GM19328 (cell line): ENCODE results near the gene SLIT3.
A peak's percentile ranks its signal among the peaks of the same experiment; 100 is the strongest.

Source experiments
- ATAC-seq: cut with Tn5 transposase; IDR thresholded peaks from one replicate; pipeline ENCODE4 v1.9.1; 2021; ENCODE audit warnings: mild to moderate bottlenecking, moderate library complexity; ENCODE audit not compliant: unreplicated experiment

The SLIT3 gene

DNA sequence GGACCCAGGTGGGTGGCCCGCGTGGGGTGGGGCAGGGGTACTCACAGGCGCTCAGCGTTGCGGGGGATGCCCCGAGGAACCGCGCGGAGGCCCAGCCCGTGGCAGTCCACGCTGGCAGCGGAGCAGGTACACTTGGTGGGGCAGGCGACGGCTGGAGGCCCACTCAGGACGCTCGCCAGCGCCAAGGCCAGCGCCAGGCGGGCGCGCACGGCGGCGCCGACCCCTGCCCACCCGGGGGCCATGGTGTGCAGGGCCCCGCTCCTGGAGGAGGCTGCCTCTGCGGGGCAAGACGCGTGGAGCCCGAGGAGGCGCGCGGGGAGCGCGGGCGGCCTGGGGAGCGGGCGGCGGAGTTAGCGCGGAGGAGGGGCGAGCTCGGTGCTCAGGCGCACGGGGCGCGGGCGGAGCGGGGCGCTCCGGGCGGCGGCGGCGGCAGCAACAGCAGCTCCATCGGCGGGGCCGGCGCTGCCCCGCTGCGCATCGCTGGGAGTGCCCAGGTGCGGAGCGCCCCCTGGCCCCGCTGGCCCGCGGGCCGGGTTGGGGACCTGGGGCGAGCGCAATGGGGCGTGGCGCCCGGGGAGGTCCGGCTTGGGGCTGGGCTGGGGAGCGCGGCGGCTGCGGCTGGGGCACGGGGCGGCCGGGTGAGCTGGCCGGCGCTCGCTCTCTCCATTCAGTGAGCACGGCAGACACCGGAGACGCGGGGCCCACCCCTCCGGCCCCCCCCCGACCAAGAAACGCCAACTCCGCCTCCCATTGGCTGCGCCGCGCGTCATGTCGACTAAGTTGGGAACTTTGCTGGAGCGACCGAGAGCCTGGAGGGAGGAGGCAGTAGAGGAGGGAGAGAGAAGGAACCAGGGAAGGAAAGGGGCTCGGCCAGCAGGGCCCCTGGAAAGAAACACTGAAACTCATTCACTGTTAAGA is at the start of gene SLIT3:
Gene SLIT3, minus strand, starts transcription at position 672 of the 918 bp plus-strand sequence. Its CDS starts 430 bp downstream, at position 242.
- ATAC-seq: no peak

DNA sequence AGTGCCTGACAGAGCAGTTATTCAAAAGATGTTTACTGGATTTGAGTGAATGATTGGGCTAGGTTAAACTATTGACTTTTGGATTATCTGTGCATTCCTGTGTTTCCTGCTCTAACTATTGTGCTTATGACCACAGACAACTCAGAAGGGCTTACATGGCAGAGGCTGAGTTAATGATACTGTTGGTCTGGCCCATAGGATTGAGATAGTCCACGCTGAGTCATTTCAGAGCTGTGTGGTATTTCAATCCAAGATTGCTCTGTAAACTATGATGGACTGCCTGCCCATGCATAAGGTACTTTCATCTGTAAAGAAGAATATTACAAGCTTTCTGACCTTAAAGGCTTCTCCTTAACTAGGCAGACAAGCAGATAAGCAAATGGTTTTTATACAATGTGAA is 49.1 kb upstream of the SLIT3 start:
- ATAC-seq: no peak

DNA sequence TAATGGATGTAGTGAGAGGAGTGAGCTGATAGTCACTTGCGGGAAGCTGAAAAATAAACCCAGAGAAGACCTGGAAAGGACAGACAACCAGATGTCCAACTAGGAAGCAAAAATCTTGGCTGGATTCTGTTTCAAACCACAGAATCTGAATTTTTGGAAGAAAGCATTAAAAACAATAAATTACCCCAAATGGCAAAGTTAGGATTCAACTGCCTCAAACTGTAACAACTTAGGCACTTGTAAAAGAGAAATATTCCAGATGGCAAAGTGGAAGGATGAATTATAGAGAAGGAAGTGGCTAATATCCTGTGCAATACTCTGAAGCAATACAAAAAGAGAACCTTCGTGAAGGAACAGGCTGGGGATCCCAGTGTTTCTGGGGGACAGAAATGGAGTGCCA is 46.8 kb upstream of the SLIT3 start:
- ATAC-seq: no peak

DNA sequence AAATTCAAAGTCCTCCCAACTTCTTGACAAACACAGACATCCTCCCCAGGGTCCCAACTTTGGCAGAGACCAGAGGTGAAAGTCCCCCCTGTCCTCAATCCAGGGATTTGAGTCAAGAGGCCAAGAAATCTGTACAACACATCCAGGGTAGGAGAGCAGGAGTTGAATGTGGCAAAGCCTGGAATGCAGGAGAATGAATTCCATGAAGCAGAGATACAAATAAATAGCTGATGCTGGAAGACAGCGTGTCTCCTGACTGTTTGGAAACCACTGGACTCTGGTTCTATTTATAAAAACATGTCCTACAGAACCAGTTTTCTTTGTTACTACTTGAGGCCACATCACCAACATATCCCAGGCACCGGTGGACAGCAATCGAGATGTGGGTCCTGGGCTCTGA is 43.7 kb upstream of the SLIT3 start:
- ATAC-seq: no peak

DNA sequence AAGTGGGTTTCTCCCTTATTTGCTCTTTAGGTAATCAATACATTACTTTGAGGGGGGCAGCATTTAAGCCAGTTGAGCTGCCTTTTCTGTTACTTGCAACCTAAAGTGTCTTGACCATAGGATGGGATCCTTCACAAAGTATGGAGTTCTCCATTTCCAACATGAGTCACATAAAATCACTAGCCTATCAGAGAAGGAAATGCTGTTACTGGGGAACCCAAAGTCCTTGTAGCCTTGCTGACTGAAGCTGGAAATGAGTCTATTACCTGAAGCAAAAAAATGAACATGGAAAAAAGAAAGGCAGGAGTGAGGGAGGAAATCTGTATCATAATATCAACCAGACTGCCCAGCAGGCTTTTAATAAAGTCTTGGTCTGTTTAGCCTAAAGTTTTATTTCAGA is 42.8 kb upstream of the SLIT3 start:
- no peak for ATAC-seq

DNA sequence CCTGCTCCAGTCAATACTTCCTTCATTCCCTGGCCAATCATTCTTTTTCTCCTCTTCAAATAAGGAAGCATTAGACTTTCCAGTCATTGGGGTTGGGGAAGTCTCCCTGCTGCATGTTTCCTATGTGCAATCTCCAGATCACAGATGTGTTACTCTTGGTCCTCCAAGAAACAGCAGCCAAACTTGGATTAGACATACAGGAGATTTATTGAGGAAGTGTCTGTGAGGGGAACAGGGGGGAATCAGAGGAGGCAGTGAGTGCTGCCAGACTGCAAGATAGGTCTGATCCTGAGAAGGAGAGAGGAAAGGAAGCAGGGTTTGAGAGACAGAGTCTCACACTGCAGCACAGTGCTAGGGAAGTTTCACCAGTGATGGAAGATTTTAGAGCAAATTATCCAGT is 40.6 kb upstream of the SLIT3 start:
- no peak for ATAC-seq

DNA sequence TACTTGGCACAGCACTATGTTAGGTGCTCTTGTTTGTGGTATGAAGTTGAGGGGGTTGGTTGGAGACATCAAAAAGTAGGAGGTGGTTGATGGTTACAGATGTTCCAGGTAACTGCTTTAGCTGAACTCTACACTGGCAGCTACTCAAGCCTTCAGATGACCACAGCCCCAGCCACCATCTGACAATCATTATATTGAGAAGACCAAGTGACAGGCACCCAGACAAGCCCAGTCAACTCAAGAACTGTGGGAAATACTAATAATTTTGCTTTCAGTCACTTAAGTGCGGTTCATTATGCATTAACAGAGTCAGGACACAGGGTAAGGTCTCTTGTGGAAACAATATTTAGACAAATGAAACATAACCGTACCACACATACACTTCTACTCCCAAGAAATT is 38.9 kb upstream of the SLIT3 start:
- no peak for ATAC-seq

DNA sequence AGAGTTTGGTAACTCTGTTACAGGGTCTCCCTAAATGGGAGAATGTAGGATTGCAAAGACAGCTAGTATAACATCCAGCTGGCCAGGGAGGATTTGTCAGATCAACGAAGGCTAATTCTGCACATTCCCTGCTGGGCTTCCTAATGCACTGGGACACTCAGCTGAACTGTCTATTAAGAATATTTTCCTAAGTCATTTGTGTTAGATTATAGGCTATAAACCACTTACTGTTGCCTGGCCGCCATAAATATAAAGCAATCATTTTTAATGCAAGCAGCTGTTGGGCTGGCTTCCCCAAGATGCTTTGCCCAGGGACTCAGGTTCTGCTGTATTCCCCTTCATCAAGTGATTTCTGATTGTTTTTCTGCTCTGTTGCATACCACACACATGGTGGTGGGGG is 35.3 kb upstream of the SLIT3 start:
- no peak for ATAC-seq

DNA sequence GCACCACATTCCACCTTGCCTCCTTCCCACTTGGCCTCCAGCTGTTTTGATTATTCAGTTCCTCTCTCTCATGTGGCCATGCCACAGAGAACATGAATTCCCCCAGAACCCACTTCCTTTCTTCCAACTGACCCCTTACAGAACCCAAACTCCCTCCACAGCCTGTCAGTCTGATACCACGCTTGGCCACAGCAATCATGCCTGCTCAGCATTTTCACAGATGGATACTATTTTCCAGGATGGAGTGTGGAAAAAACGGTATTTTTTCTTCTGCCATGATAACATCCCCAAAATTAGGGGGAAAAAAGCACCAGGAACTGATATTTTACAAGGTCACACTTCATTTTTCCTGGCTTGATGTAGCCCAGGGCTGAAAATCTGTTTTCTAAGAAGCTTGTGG is 34.9 kb upstream of the SLIT3 start:
- ATAC-seq: no peak

DNA sequence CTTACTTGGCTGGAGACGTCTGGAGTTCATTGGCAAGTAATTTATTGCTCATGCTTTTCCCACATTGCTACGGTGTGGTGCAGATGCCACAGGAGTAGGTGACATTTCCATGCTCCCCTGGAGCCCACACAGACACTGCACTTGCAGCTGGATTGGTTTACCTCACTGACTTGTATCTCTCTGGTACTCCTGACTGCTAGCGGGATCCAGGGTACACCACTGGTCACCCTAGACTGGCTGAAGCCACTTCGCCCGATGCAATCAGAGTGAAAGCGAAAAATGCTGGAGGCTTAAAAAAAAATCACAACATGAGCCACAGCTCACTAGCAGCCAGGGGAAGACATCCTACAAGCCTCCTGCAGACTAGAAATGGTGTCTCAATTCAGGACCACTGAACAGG is 32.6 kb upstream of the SLIT3 start:
- no peak for ATAC-seq

DNA sequence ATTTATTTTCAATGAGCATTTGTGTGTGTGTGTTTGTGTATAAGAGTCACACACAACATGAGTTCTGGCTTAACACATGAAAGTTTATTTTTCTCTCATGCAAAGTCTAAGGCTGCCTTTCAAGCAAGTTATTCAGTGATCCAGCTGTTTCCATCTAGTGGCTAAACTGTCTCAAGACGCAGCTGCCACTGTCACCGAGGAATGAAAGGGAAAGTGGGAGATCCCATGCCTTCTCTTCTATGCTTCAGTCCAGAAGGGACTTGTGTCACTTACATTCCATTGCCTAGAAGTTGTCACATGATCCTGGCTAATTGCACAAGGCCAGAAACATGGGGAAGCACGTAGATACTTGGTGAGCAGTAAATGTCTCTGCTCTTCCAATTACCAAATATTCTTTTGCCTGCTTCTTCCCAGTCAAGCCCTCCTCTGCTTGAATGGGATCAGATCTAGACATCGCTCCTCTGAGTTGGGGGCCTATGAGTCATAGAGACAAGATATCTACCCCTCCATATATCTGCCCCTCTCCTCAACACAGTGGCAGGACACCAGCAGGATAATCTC is 30.4 kb upstream of the SLIT3 start:
- ATAC-seq: no peak

DNA sequence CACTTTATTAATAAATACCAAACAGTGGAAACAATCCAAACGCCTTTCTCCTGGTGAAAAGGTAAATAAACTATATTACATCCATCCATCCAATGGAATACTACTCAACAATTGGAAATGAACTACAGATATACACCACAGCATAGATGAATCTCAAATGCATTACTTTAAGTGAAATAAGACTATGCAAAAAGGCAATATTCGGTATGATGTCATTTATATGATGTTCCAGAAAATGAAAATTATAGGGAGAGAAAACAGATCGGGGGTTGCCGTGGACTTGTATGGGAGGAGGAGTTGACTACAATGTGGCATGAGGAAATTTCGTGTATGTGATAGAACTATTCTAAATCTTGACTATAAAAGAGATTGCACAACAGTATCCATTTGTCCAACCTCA is 27.5 kb upstream of the SLIT3 start:
- no peak for ATAC-seq

DNA sequence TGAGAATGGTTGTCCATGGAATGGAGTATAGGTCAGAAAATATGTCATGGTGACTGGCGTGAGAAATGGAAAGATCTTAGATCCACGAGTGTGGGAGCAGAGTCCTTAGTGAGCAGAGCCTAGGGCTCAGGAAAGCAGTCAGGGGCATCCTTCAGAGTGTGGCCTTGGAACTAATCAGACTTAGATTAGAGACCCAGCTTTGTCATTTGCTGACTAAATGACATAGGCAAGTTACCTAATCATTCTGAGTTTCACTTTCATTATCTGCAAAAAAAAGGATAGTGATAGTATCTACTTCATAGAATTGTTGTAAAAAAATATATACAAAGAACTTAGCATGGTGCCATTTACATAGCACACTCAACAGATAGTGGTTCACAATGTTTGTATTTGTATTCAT is 24.3 kb upstream of the SLIT3 start:
- ATAC-seq: no peak

DNA sequence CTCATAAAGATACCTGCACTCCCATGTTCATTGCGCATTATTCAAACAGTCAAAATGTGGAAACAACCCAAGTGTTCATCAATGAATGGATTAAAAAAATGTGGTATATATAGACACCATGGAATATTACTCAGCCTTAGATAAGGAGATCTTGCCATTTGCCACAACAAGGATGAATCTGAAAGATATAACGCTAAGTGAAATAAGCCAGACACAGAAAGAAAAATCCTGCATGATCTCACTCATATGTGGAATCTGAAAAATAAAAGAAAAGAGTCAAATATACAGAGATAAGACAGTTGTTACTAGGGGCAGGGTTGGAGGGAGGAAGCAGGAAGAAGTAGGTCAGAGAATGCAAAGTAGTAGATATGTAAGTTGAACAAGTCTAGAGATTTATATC is 17.6 kb upstream of the SLIT3 start:
- ATAC-seq: no peak

DNA sequence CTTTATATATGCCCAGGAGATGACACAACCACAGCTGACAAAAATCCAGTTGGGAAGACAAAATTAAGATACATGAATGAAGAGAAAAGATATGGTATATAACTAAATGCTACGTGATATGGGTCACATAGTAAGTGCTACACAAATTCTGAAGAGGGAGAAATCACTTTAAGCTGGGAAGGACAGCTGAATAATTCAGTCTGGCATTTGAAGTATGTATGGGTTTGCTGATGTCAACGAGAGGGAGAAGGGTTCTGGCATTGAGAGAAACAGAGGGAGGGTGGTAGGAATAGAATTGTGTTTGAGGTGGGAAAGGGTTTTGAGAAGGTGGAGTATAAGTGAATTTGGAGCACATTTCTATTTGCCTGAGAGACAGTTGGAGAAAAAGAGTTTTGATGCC is 6.7 kb upstream of the SLIT3 start:
- ATAC-seq: no peak

DNA sequence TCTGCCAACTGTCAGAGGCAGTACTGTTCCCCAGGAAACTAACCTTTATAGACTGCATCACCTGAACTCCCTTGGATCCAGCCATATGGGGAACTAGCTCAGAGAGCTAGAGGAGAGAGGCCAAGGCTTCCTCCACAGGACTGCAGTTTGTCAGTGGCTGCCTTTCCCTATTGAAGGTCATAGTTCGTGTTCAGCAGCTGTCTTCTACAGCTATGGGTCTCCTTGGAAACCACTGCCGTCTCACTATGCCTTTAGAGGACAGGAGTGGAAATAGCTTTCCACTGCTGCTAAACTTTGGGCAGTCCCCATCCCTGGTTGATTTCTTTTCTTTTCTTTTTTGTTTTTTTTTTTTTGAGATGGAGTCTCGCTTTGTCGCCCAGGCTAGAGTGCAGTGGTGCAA is 4.4 kb upstream of the SLIT3 start:
- ATAC-seq: no peak

DNA sequence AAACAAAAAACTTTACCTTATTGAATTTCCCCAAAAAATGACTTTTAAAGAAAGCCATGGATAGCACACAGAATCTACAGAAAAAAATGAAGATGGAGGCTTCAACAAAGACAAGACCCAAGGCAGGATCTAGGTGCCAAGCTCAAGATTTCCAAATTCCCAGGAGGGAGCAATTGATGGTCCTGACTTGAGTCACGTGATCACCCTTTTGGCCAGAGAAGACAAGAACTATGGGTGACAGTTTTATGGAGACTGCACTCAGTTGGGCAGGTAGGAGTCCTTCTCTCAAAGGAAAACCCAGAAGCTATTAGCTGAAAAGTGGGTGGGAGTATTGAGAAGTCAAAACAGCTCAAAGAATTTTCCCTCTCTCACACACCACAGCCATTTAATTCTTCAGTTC is 3.2 kb upstream of the SLIT3 start:
- no peak for ATAC-seq

DNA sequence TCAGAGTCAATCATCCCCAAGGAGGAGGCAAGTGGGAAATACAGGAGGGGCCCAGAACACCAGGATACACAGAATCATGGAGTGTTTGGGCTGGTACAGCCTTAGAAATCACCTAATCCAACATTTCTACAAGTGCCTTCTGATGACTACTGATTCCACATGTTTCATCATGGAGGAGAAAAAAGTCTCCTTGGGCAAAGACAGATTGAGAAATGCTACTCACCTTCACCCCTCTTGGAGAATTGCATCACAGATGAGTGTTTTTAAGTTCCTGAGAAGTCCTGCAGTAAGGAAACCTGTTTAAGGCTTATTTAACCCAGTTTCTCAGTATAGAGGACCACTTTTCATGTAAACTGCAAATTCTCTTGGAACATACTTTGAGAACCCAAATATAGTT is 2.2 kb upstream of the SLIT3 start:
- no peak for ATAC-seq

DNA sequence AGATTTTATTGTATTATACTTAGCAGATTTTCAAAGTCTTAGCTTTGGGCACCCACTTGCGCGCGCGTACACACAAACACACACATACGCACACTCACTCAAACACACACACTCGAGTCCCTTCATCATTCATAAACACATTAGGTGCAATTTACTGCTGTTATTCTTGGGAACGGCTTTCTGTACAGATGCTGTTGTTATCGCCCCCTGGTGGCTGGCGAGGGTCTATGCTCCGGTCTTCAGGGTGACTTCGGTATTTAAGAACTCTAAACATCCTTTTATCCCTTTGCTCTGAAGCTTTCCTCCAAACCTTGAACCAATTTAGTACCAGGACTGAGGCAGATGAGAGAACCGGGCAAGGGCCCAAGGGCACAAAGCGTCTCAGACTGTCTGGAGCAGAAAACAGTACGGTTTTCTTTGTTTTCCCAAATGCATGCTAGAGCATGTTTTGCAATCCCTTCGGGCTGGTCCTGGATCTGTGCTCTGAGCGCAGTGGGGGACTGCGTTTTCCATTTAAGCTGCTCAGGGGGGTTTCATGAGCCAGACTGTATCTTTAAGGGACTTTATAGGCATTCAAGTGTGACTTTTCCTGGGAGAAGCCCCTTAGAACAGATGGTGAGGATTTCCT is 1.7 kb upstream of the SLIT3 start:
- peak; percentile 86 for ATAC-seq

DNA sequence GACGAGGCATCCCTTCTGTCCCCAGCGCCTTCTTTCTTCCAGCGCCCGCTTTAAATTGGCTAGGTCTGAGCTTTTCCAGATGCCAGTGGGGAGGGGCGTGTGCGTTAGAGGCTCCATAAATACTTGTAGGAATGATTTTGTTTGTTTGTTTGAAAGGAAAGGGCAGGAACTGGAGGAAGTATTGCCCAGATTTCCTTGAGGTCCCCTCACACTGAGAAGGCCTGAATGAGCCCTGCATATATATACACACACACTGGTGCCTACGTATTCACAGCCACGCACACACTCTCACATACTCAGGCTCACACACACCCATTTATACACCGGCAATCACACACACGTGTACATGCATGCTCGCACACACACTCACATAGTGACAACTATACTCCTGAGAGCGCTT is 1.0 kb upstream of the SLIT3 start:
- ATAC-seq: no peak

DNA sequence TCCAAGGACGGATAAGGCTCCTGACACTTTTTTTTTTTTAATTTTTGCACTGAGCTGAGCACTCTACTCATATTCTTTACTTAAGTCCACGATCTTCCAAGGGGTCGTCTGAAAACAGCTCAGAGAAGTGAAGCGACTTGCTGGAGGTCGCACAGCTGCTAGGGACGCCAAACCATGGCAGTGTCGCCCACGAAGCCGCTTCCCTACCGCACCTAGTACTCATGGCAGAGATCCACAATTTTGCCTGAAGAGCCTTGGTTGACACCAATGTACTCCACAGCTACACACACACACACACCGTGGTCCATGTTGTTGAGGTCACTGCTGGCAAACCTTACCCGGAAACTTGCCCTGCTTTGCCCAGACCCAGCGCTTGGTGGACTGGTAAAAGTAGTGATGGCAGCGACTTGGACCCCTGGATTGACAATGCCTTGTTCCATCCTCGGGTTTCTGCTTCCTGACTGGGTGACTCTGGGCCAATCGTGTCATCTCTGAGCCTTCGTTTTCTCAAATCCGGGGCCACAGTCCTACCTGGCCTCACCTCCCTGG is 521 bp upstream of the SLIT3 start:
- ATAC-seq: no peak
